Measurements from ENCODE around the gene LRRC58.
"Not testable (repeated sequence)": the region's sequence is repeated elsewhere in the genome, so short reads cannot be mapped to it uniquely, and the experiment has no call there.

The LRRC58 gene

DNA sequence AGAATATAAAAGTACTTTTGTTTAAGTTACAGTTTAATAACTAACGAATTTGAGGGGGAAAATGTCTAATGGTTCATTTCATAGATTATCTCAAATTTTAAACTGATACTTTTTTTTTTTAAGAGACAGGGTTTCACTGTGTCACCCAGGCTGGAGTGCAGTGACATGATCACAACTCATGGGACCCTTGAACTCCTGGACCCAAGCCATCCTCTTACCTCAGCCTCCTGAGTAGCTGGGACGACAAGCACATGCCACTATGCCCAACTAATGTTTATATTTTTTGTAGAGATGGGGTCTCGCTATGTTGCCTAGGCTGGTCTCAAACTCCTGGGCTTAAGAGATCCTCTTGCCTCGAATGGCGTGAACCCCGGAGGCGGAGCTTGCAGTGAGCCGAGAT lies 16.5 kb downstream of the LRRC58 start:
- no peak overlapping the region for H3K27ac ChIP-seq
- CTCF ChIA-PET: no interaction called here
- TF ChIP-seq, protein P1, sequence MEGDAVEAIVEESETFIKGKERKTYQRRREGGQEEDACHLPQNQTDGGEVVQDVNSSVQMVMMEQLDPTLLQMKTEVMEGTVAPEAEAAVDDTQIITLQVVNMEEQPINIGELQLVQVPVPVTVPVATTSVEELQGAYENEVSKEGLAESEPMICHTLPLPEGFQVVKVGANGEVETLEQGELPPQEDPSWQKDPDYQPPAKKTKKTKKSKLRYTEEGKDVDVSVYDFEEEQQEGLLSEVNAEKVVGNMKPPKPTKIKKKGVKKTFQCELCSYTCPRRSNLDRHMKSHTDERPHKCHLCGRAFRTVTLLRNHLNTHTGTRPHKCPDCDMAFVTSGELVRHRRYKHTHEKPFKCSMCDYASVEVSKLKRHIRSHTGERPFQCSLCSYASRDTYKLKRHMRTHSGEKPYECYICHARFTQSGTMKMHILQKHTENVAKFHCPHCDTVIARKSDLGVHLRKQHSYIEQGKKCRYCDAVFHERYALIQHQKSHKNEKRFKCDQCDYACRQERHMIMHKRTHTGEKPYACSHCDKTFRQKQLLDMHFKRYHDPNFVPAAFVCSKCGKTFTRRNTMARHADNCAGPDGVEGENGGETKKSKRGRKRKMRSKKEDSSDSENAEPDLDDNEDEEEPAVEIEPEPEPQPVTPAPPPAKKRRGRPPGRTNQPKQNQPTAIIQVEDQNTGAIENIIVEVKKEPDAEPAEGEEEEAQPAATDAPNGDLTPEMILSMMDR (conservative IDR thresholded peaks at IDR 0.05; ENCODE audit: low read depth): no peak
- POLR2A ChIA-PET (ENCODE audit: low non-redundant PET): no interaction called here
- DNase-seq (ENCODE audit: low spot score): no peak

DNA sequence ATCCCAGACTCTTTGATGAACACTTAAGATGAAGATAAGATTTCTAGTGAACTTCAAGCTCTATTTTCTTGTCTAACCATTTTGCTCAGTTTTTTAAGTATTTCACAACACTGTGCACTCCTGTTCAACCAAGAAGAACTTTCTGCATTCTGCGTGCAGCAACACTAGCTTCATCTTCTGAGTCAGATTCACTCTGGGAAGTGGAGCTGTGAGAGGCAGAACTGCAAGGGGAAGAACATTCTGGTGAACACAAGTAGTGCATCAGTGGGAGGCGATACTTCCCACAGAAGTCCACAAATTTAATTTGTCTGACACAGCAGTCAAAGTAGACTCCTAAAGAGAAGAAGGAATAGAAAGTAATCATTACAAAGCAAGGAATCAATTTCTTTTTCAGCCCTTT lies 18.1 kb downstream of the LRRC58 start:
- TF ChIP-seq, protein P1 (conservative IDR thresholded peaks at IDR 0.05; ENCODE audit: low read depth): no peak
- ChIA-PET POLR2A (ENCODE audit: low non-redundant PET) (no interaction called here), CTCF (no interaction called here)
- DNase-seq (ENCODE audit: low spot score): no peak
- H3K27ac ChIP-seq: no peak overlapping the region

DNA sequence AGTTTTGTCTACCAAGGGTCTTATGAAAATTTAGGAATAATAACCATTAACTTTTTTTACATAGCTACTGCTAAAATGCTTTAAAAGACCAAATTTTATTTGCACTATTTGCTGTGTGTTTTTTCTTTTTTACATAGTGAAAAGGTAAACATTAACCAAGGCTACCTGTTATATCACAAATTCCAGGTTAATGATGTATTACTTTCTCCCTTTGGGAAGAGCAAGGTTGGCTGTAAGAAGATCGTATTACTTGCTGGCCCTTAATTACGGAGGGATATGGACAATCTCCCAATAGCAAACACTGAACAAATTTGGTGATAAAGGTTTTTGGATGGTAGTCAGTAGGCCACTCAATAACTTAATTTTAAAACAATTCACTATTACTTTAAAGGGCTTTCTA lies 22.4 kb downstream of the LRRC58 start:
- TF ChIP-seq, protein P1 (conservative IDR thresholded peaks at IDR 0.05; ENCODE audit: low read depth): no peak
- no peak for DNase-seq (ENCODE audit: low spot score)
- POLR2A ChIA-PET (ENCODE audit: low non-redundant PET): no interaction called here
- no peak overlapping the region for H3K27ac ChIP-seq
- CTCF ChIA-PET: interaction anchor here (0.5 kb wide), 1 partner anchor 58 kb away, joined by 3 read pairs; no protein-coding TSS in a partner anchor

DNA sequence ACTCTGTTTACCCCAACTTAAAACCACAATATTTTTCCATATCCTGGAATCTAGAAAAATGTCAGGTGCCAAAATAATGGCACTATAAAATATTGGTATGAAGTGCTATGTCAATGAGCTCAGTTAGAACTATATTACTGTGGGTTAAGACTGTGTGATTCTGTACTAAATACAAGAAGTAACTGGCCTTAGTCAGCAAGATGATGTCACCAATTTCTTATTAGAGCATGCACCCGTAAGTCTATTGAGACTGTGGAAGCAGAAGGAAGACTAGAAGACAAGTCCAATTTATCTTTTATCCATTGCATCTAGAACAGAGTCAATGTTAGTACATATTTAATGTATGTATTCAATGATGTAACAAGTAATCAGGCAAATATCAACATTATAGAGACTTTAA lies 25.0 kb downstream of the LRRC58 start:
- ChIA-PET POLR2A (ENCODE audit: low non-redundant PET) (no interaction called here), CTCF (no interaction called here)
- DNase-seq (ENCODE audit: low spot score): no peak
- TF ChIP-seq, protein P1 (conservative IDR thresholded peaks at IDR 0.05; ENCODE audit: low read depth): no peak
- no peak overlapping the region for H3K27ac ChIP-seq

DNA sequence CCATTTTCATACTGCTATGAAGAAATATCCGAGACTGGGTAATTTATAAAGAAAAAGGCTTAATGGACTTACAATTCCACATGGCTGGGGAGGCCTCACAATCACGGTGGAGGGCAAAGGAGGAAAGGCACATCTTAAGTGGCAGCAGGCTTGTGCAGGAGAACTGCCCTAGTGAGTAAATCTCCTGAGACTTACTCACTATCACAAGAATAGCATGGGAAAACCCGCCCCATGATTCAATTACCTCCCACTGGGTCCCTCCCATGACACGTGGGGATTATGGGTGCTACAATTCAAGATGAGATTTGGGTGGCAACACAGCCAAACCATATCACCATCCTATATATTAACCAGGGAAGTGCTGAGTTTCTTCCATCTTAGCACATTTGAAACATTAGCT lies 25.4 kb downstream of the LRRC58 start:
- CTCF ChIA-PET: not testable (repeated sequence)

DNA sequence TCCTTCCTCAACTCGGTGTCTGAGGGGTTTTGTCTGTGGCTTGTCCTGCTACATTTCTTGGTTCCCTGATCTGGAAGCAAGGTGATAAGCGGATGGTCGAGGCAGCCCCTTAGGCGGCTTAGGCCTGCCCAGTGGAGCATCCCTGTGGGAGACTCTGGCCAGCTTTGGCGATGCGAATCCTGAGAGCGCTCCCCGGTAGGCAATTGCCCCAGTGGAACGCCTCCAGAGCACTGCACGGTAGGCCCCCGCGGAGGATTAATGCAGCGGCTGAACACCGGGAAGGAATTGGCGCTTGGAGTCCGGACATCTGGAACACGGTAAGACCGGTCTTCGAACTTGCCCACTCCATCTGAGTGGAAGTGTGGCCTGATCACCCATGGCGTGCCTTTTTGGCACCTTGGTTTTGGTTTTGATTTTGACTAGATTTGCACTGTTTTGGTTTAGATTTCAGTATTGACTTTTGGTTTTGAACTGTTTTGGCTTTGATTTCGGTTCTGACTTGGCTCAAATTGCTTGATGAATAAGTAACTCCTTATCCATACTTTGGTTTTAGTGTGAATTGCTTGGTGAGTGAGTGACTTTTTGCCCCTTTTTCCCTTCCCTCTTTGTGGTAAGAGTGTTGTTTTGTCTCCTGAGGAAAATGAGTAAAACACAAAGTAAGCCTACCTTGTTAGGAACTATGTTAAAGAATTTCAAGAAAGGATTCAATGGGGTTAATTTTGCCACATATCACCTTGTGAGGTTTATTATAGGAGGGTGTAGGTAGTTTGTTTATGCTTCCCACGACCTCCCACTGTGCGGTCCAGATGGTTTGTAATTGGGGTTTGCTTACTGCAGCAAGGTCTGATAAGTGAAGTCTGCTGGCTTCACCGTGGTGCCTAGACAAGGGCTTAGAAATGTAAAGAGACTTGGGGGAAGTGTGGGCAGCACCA lies 37.0 kb downstream of the LRRC58 start:
- TF ChIP-seq, protein P1 (conservative IDR thresholded peaks at IDR 0.05; ENCODE audit: low read depth): no peak
- ChIA-PET CTCF (no interaction called here), POLR2A (ENCODE audit: low non-redundant PET) (no interaction called here)
- no peak overlapping the region for H3K27ac ChIP-seq
- no peak for DNase-seq (ENCODE audit: low spot score)

More for the DNA sequence above, 25.4 kb downstream of the LRRC58 start:
- POLR2A ChIA-PET (ENCODE audit: low non-redundant PET); H3K27ac ChIP-seq; DNase-seq (ENCODE audit: low spot score): not testable (repeated sequence)
